CD4-positive, alpha-beta T cell treated with Interleukin-2 at 100 ng/mL for 4 hours (primary cell): ENCODE measurements around the gene CRACDL.

Source experiments
- DNase-seq: peaks from one replicate; pipeline ENCODE4 v3.0.0-alpha.2; 2020; ENCODE audit warnings: low spot score

CRACDL gene

GRCh38 chr2:98801921-98802321 lies 134.1 kb downstream of the CRACDL start:
- DNase-seq, result no peak

DNA sequence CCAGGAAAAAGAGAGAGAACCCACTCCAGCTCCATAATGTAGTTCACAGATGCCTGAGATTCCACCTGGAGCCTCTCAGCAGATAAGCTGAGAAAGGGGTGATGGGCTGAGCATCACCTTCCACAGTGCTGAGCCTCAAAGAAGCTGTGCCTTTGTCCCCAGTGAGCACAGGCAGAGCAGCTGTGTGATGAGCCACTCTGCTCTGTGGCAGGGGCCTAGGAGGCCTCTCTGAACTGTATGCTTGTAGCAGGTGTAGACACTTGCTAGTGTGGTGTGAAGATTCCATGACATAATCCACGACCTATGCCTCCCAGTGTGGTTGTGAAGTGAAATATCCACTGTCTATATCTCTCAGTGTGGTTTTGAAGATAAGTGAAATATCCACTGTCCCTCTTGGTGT lies 134.7 kb downstream of the CRACDL start:
- DNase-seq, result no peak

GRCh38 chr2:98800330-98801064 lies 135.5 kb downstream of the CRACDL start:
- DNase-seq, result no peak

- DNase-seq, result no peak
These were observed 136.4 kb downstream of the CRACDL start for GRCh38 chr2:98799375-98800329.

GRCh38 chr2:98796775-98797544 lies 139.1 kb downstream of the CRACDL start:
- no peak for DNase-seq

GRCh38 chr2:98795891-98796676 lies 139.9 kb downstream of the CRACDL start:
- DNase-seq, result no peak

GRCh38 chr2:98793897-98794830 lies 141.9 kb downstream of the CRACDL start:
- DNase-seq, result no peak

DNA sequence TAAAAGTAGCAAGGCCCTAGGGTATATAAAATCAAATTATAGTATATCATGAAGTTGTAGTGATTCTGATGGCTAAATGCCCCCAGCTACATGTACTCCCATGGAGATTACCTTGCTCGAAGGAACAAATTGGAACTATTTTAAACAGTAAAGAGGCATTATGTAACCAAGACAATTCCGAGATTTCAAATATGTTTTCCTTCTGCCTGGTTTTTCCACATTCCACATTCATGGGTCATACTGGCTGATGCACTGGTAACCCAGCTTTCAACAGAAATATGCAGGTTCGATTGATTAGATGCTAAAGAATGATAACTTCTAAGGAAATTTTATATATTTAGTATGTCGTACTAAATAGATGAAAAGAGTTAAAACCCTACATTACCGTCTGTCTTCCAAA lies 142.8 kb downstream of the CRACDL start:
- no peak for DNase-seq

DNA sequence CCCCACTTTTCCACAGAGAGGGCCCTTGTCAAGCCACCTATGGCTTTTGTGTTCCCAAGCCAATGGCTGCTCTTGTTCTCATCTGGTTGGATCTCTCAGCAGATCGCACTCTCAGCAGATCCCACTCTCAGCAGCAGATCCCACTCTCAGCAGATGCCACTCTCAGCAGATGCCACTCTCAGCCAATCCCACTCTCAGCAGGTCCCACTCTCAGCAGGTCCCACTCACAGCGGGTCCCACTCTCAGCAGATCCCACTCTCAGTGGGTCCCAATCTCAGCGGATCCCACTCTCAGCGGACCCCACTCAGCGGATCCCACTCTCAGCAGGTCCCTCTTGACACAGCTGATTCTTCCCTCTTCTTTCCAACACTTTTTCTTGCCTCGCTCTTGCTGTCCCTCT lies 145.8 kb downstream of the CRACDL start:
- no peak for DNase-seq

GRCh38 chr2:98787700-98788099 lies 148.3 kb downstream of the CRACDL start:
- no peak for DNase-seq

GRCh38 chr2:98786179-98786578 lies 149.8 kb downstream of the CRACDL start:
- DNase-seq, result no peak

DNA sequence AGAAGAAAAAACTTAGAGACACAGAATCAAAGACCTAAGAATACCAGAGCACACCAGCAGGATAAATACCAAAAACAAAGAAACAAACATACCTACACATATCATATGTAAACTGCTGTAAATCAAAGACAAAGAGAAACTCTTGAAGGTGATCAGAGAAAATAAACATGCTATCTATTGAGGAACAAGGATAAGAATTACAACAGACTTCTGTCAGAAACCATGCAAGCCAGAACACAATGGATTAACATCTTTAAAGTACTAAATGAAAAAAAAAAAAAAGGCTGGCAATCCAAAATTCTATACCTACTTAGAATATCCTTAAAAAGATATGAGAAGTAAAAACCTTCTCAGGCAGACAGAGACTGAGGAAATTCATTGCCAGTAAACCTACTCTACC lies 153.5 kb downstream of the CRACDL start:
- DNase-seq, result no peak

GRCh38 chr2:98781822-98782221 lies 154.2 kb downstream of the CRACDL start:
- DNase-seq, result no peak

DNA sequence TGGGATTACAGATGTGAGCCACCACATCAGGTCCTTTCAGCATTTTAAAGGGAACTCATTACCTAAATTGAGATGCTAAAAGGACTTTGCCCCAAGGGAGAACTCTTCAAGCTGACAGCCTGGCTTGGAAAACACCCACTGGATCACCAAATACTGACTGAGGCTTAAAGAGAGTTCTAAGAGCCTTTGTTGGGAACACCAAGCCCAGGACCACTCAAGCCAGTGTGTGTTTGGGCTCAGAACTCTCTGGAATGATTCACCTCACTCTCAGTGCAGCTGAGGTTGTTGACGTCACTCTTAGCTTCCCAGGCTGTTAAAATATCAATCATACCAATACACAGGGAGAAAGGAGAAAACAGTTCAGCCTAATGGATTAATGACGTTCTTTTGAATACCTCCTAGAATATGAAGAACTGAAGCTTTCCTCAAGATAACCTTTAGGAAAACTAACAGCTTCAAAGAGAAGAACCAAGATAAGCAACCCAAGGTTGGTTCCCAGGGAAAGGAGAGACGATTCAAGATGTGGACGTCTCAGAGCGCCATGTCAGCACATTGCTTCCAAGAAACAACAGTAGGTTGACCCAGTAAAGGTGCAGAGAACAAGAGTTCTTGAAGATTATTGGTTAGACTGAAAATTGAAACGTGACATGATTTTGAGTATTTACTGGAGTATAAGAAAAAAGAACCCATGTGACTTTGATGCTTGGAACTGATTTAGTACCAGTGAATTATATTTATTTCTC lies 157.1 kb downstream of the CRACDL start:
- DNase-seq, result no peak

GRCh38 chr2:98778151-98778550 lies 157.9 kb downstream of the CRACDL start:
- no peak for DNase-seq

DNA sequence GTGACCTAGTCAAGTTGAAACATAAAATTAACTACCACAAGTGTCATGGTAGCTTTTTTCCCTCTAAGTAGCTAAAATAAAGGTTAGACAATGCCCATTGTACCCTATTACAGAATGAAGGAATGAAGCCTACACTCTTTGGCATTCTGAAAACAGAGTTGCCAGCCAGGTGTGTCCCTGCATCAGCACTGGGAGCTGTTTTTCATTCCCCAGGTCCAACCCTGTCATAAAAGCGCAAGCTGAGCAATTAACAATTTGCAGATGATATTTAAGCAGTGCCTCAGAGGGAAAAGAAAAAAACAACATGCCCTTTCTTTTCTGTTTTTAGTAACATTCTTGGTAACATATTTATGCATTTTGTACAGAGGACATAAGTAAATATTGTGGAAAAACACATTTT lies 158.3 kb downstream of the CRACDL start:
- DNase-seq, result no peak

- DNase-seq, result no peak
These were observed 158.9 kb downstream of the CRACDL start for GRCh38 chr2:98777076-98777475.

DNA sequence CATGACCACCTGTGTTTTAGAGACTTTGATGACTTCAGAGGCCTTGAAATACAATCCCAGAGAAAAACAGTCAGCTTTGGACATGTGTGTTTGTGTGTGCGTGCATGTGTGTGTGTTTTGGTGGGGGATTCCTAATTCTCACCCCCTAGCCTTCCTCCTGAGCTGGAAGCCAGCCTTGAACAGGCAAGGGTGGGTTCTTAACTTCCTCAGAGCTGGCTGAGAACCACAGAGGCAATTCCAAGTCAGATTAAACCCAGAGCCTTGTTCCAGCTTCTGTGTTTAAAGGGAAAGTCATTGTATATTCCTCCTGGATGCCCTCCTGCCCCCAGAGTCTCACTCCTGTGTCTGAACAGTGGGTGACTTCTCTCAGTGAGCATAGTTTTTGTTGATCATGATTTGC lies 159.9 kb downstream of the CRACDL start:
- DNase-seq, result no peak

GRCh38 chr2:98775146-98775986 lies 160.7 kb downstream of the CRACDL start:
- no peak for DNase-seq
